Astrocyte (in vitro differentiated cells and primary cell): ENCODE data around the gene ANK3.

Source experiments
- EZH2 ChIP-seq: IDR thresholded peaks from 2 replicates; pipeline ENCODE4 v1.6.1; 2012; ENCODE audit warnings: mild to moderate bottlenecking, low read length, inconsistent platforms; ENCODE audit not compliant: insufficient read depth
- TF ChIP-seq, protein P1 (sequence below): IDR thresholded peaks from 2 replicates; pipeline ENCODE4 v1.5.1; 2011; ENCODE audit warnings: low read depth, mild to moderate bottlenecking, inconsistent platforms, low read length, moderate library complexity; ENCODE audit not compliant: insufficient read depth

DNA sequence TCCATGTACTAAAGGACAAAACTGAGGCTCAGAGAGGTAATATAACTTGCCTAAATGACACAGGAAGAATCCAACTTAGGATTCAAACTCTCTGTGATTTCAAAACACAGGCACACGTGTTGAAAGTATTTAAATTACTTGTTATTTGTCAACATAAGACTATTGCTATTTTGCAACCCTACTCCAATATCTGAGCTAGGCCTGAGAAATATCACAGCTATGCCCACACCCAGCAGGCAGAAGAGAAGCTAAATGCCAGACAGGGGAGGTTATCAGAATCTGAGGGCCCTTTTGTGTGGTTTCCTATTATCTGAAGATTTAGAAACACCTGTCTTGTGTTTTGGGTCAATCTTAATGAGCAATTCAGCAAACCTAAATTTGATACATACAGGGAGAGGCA, 204.3 kb downstream of the ANK3 start:
- TF ChIP-seq, protein P1, sequence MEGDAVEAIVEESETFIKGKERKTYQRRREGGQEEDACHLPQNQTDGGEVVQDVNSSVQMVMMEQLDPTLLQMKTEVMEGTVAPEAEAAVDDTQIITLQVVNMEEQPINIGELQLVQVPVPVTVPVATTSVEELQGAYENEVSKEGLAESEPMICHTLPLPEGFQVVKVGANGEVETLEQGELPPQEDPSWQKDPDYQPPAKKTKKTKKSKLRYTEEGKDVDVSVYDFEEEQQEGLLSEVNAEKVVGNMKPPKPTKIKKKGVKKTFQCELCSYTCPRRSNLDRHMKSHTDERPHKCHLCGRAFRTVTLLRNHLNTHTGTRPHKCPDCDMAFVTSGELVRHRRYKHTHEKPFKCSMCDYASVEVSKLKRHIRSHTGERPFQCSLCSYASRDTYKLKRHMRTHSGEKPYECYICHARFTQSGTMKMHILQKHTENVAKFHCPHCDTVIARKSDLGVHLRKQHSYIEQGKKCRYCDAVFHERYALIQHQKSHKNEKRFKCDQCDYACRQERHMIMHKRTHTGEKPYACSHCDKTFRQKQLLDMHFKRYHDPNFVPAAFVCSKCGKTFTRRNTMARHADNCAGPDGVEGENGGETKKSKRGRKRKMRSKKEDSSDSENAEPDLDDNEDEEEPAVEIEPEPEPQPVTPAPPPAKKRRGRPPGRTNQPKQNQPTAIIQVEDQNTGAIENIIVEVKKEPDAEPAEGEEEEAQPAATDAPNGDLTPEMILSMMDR: no peak
- no peak for TF ChIP-seq EZH2
